ENCODE data around the gene ERC2. TPM values are rescaled to one million over a fixed set of nuclear protein-coding genes. Genes with fewer than 3 reads are reported as not detected.

ERC2 gene
- total RNA-seq, 4 donors from 2014 or later = 5.3 to 8.8 (median 7.8) TPM

DNA sequence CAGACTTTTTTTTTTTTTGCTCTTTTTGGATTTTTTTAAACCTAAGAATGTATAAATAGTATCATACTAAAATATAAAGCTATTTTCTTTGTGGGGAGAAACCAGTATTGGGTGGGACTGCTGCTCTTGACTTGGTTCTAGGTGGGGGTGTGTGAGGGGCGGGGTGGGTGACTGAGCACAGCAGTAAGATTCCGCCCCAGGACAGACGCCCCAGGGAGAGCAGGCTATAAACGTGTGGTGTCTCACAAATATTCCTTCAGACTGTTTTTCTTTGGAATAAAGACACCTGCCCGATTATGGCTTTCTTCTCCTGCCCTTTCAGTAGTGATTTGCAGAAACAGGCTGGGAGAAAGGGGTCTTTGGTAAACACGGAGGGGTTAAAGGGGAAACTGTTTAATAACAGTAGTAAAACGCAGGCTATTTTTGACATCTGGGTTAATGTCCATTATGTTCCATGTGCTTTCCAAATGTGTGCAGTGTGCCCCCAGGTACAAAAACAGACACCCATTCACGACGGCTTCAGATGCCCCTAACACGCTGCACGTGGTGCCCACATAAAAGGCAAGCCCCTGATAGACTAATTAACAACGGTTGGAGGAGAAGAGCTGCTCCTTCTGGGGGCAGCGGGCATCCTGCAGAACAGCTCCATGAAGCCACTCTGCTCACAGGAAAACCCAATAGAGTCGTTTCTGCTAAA is 952.6 kb downstream of the ERC2 start:
- H3K36me3 ChIP-seq = no peaks in the 10 kb centered on the region
- no peaks in the 10 kb centered on the region for H3K27me3 ChIP-seq
- no peaks in the 10 kb centered on the region for H3K9me3 ChIP-seq
- no peak overlapping the region for H3K27ac ChIP-seq
- H3K4me1 ChIP-seq = no peaks in the 10 kb centered on the region
- H3K4me3 ChIP-seq (replicated peaks in 1 of 3) = no peak overlapping the region
- WGBS, 2 donors = 65 to 67% methylated on average over 14 of the region's 14 CpGs
- intact Hi-C loops (cut with DNase I) = no loop called here
- TF ChIP-seq, protein P1, sequence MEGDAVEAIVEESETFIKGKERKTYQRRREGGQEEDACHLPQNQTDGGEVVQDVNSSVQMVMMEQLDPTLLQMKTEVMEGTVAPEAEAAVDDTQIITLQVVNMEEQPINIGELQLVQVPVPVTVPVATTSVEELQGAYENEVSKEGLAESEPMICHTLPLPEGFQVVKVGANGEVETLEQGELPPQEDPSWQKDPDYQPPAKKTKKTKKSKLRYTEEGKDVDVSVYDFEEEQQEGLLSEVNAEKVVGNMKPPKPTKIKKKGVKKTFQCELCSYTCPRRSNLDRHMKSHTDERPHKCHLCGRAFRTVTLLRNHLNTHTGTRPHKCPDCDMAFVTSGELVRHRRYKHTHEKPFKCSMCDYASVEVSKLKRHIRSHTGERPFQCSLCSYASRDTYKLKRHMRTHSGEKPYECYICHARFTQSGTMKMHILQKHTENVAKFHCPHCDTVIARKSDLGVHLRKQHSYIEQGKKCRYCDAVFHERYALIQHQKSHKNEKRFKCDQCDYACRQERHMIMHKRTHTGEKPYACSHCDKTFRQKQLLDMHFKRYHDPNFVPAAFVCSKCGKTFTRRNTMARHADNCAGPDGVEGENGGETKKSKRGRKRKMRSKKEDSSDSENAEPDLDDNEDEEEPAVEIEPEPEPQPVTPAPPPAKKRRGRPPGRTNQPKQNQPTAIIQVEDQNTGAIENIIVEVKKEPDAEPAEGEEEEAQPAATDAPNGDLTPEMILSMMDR (IDR thresholded peaks at IDR 0.05) = no peak
- TF ChIP-seq POLR2A (IDR thresholded peaks at IDR 0.05) = no peak
- DNase-seq = no peak

- WGBS, 2 donors = 87 to 88% methylated on average over 3 of the region's 3 CpGs
- H3K9me3 ChIP-seq = no peaks in the 10 kb centered on the region
- intact Hi-C loops (cut with DNase I) = no loop called here
- H3K27ac ChIP-seq = no peak overlapping the region
- H3K4me3 ChIP-seq (replicated peaks in 1 of 3) = no peak overlapping the region
- H3K27me3 ChIP-seq = no peaks in the 10 kb centered on the region
- H3K36me3 ChIP-seq = no peaks in the 10 kb centered on the region
- no peak for TF ChIP-seq POLR2A (IDR thresholded peaks at IDR 0.05)
- TF ChIP-seq, protein P1 (IDR thresholded peaks at IDR 0.05) = no peak
- H3K4me1 ChIP-seq = no peaks in the 10 kb centered on the region
- no peak for DNase-seq
These were observed 953.3 kb downstream of the ERC2 start for GRCh38 chr3:55514962-55515361.

GRCh38 chr3:55512571-55513343 is 955.5 kb downstream of the ERC2 start:
- H3K4me1 ChIP-seq = no peaks in the 10 kb centered on the region
- no peaks in the 10 kb centered on the region for H3K27me3 ChIP-seq
- H3K9me3 ChIP-seq = no peaks in the 10 kb centered on the region
- DNase-seq = no peak
- no peak for TF ChIP-seq POLR2A (IDR thresholded peaks at IDR 0.05)
- TF ChIP-seq, protein P1 (IDR thresholded peaks at IDR 0.05) = no peak
- H3K4me3 ChIP-seq (replicated peaks in 1 of 3) = no peak overlapping the region
- no peak overlapping the region for H3K27ac ChIP-seq
- intact Hi-C loops (cut with DNase I) = no loop called here
- H3K36me3 ChIP-seq = no peaks in the 10 kb centered on the region
- WGBS, 2 donors = 75 to 76% methylated on average over 11 of the region's 11 CpGs

DNA sequence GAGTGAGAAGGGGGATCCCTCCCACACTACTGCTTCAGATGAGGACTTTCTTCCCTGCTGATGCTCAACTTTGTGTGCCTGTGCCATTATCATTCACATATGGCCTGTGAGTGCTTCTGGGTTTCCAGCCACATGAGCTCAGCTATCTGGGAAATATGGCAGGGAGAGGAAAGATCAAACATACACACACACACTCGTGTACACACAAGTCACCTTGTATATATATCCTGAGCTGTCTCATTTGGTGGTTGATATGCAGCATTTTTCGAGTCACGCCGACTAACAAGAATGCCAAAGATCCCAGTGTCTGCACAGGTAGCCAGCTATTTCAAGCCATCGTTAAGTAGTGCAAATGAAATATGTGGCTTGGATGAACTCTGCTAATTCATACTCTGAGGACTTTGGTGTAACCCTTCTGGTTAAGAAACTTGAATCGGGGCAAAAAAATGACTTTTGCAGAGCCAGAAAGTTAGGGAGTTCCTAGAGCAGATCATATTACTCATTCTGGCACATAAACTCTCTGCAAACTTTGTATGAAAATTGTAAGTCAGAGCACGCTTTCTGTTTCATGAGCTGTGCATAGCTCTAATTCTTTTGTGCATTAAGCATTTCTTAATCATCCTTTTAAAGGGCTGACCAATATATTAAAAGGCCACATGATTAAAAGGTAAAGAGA is 956.2 kb downstream of the ERC2 start:
- intact Hi-C loops (cut with DNase I) = no loop called here
- no peaks in the 10 kb centered on the region for H3K36me3 ChIP-seq
- TF ChIP-seq, protein P1 (IDR thresholded peaks at IDR 0.05) = no peak
- TF ChIP-seq POLR2A (IDR thresholded peaks at IDR 0.05) = no peak
- no peak overlapping the region for H3K27ac ChIP-seq
- no peak overlapping the region for H3K4me3 ChIP-seq (replicated peaks in 1 of 3)
- 68 to 71% methylated on average over 7 of the region's 7 CpGs for WGBS, 2 donors
- no peaks in the 10 kb centered on the region for H3K27me3 ChIP-seq
- H3K4me1 ChIP-seq = no peaks in the 10 kb centered on the region
- no peak for DNase-seq
- no peaks in the 10 kb centered on the region for H3K9me3 ChIP-seq
